ENCODE data around the gene RAPGEF3.

The RAPGEF3 gene

GRCh38 chr12:47773062-47773857, 14.6 kb upstream of the RAPGEF3 start, which contains the start of gene SLC48A1 (continued):
- TF ChIP-seq HOXC10 (CRISPR knock-in tag; IDR thresholded peaks at IDR 0.05) (no peak), ZBTB20 (tag by site-specific recombination; IDR thresholded peaks at IDR 0.05) (peak; percentile 97), ZNF433 (tag by site-specific recombination; IDR thresholded peaks at IDR 0.05; ENCODE audit: low read depth) (no peak), ZNF391 (tag by site-specific recombination; IDR thresholded peaks at IDR 0.05; ENCODE audit: borderline replicate concordance, low read depth) (peak; percentile 29; the same call in 1 of the 2 replicates), ZNF843 (tag by site-specific recombination; IDR thresholded peaks at IDR 0.05) (no peak), ZBTB21 (tag by site-specific recombination; IDR thresholded peaks at IDR 0.05) (no peak), ZNF76 (tag by site-specific recombination; IDR thresholded peaks at IDR 0.05; ENCODE audit: borderline replicate concordance, low read depth) (peak; percentile 15; the same call in 1 of the 2 replicates), GLI4 (tag by site-specific recombination; IDR thresholded peaks at IDR 0.05) (no peak), PRDM10 (tag by site-specific recombination; IDR thresholded peaks at IDR 0.05) (peak; percentile 37; the same call in 1 of the 2 replicates), ZNF138 (tag by site-specific recombination; IDR thresholded peaks at IDR 0.05; ENCODE audit: borderline replicate concordance) (no peak), ZNF324 (tag by site-specific recombination; IDR thresholded peaks at IDR 0.05) (0 out of 2 replicates have a peak, but pooled peaks have one; percentile 21), ZBTB8A (tag by site-specific recombination; IDR thresholded peaks at IDR 0.05) (peak; percentile 95), KLF7 (tag by site-specific recombination; IDR thresholded peaks at IDR 0.05; ENCODE audit: borderline replicate concordance) (no peak), ZNF23 (tag by site-specific recombination; IDR thresholded peaks at IDR 0.05; ENCODE audit: borderline replicate concordance) (no peak), ZNF626 (tag by site-specific recombination; IDR thresholded peaks at IDR 0.05) (no peak), ZNF335 (tag by site-specific recombination; conservative IDR thresholded peaks at IDR 0.05) (peak; percentile 77), GLIS2 (tag by site-specific recombination; IDR thresholded peaks at IDR 0.05) (peak; percentile 98), KLF8 (tag by site-specific recombination; IDR thresholded peaks at IDR 0.05) (no peak), SP7 (tag by site-specific recombination; IDR thresholded peaks at IDR 0.05) (no peak), ZSCAN30 (tag by site-specific recombination; IDR thresholded peaks at IDR 0.05) (peak; percentile 67), EGR2 (tag by site-specific recombination; IDR thresholded peaks at IDR 0.05; ENCODE audit: low read depth) (0 out of 2 replicates have a peak, but pooled peaks have one; percentile 9), ZNF792 (tag by site-specific recombination; IDR thresholded peaks at IDR 0.05) (no peak), ZNF639 (tag by site-specific recombination; IDR thresholded peaks at IDR 0.05) (no peak), ZNF560 (tag by site-specific recombination; IDR thresholded peaks at IDR 0.05; ENCODE audit: borderline replicate concordance) (no peak), ZNF155 (tag by site-specific recombination; IDR thresholded peaks at IDR 0.05) (no peak), ZBTB44 (tag by site-specific recombination; IDR thresholded peaks at IDR 0.05) (0 out of 2 replicates have a peak, but pooled peaks have one; percentile 27), ZNF561 (tag by site-specific recombination; IDR thresholded peaks at IDR 0.05; ENCODE audit: borderline replicate concordance) (peak; percentile 53; the same call in 1 of the 2 replicates), ZNF768 (tag by site-specific recombination; IDR thresholded peaks at IDR 0.05) (no peak), SP2 (tag by site-specific recombination; IDR thresholded peaks at IDR 0.05) (peak; percentile 34; the same call in 1 of the 2 replicates), ZNF501 (tag by site-specific recombination; IDR thresholded peaks at IDR 0.05) (no peak), ZIC2 (tag by site-specific recombination; IDR thresholded peaks at IDR 0.05) (peak; percentile 95), ZNF404 (tag by site-specific recombination; IDR thresholded peaks at IDR 0.05) (no peak), ZNF184 (tag by site-specific recombination; IDR thresholded peaks at IDR 0.05) (peak; percentile 21; the same call in 1 of the 2 replicates), ZNF514 (tag by site-specific recombination; IDR thresholded peaks at IDR 0.05) (no peak), ZXDB (tag by site-specific recombination; IDR thresholded peaks at IDR 0.05) (peak; percentile 46; the same call in 1 of the 2 replicates), SP3 (tag by site-specific recombination; IDR thresholded peaks at IDR 0.05) (no peak)
